ENCODE measurements around the gene STN1.

- TF ChIP-seq, protein P1, sequence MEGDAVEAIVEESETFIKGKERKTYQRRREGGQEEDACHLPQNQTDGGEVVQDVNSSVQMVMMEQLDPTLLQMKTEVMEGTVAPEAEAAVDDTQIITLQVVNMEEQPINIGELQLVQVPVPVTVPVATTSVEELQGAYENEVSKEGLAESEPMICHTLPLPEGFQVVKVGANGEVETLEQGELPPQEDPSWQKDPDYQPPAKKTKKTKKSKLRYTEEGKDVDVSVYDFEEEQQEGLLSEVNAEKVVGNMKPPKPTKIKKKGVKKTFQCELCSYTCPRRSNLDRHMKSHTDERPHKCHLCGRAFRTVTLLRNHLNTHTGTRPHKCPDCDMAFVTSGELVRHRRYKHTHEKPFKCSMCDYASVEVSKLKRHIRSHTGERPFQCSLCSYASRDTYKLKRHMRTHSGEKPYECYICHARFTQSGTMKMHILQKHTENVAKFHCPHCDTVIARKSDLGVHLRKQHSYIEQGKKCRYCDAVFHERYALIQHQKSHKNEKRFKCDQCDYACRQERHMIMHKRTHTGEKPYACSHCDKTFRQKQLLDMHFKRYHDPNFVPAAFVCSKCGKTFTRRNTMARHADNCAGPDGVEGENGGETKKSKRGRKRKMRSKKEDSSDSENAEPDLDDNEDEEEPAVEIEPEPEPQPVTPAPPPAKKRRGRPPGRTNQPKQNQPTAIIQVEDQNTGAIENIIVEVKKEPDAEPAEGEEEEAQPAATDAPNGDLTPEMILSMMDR (IDR thresholded peaks at IDR 0.05), result no peak
- no peak for TF ChIP-seq POLR2A (IDR thresholded peaks at IDR 0.05)
These were observed 8.8 kb upstream of the STN1 start for GRCh38 chr10:103926722-103927319.
